ENCODE measurements around the gene PDAP1. TPM values are rescaled to one million over a fixed set of nuclear protein-coding genes. Genes with fewer than 3 reads are reported as not detected.

PDAP1 gene
- total and polyA plus RNA-seq, 9 of the 15 experiments (the other 6 are each of a cell fraction or from before 2014, with no cell fraction given): 10.2 to 315 (median 129) TPM

DNA sequence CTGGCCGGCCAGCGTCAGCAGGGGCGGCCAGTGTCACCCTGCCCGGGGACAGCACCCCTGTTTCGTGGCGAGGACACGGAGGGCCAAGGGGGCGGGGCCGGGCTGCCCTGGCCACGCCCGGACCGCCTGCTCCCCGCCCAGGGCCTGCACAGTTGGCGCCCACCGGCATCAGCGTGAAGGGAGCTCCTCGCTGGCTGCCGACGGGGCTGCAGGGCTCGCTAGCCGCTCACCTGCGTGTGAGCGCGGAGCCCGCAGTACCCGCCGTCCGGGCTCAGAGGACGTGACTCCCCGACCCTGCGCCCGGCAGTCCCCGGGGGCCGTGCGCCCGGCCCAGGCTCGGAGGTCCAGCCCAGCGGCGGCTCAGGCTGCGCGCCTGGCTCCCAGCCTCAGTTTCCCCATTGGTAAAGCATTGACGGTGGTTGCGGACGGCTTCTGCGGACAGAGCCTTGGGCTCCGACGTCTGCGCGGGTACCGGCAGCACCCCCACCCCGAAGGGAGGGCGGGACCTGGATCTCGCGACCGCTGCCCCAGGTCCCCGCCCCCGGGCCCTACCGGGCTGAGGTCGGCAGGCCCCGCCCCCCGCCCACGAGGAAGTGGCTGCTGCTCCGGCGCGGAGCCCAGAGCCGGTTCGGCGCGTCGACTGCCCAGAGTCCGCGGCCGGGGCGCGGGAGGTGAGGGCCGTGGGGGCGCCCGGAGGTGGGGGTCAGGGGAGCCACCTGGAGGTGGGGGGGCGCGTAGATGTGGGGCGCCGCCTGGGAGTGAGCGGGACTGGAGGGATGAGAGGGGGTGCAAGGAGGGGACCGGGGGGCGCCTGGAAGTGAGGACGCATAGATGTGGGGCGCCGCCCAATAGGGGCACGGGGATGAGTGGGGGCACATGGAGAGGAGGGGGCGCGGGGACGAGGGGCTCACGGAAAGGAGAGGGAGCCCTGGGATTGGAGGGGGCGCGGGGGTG, 34.0 kb downstream of the PDAP1 start, which contains the start of gene ARPC1B (continued):
- TF ChIP-seq RBFOX2 (IDR thresholded peaks at IDR 0.05; ENCODE audit: low read depth, low read length) (peak; percentile 79), SMAD1 (IDR thresholded peaks at IDR 0.05; ENCODE audit: low read depth, low read length, partially characterized antibody) (no peak), MAFF (IDR thresholded peaks at IDR 0.05; ENCODE audit: low read length) (no peak), CBFA2T3 (IDR thresholded peaks at IDR 0.05) (no peak), MITF (IDR thresholded peaks at IDR 0.05) (no peak), GABPB2 (CRISPR knock-in tag; conservative IDR thresholded peaks at IDR 0.05) (no peak), USF1 (CRISPR knock-in tag; IDR thresholded peaks at IDR 0.05) (no peak), HNRNPH1 (optimal IDR thresholded peaks at IDR 0.05; ENCODE audit: low read depth, low read length) (no peak), SMARCA5 (IDR thresholded peaks at IDR 0.05) (no peak), ARID1B (IDR thresholded peaks at IDR 0.05) (no peak), NCOA4 (IDR thresholded peaks at IDR 0.05; ENCODE audit: partially characterized antibody) (no peak), MLX (CRISPR knock-in tag; conservative IDR thresholded peaks at IDR 0.05) (0 out of 4 replicates have a peak, but pooled peaks of 1 of the 2 experiments have one; percentile 46)
- TF ChIP-seq, protein P1, sequence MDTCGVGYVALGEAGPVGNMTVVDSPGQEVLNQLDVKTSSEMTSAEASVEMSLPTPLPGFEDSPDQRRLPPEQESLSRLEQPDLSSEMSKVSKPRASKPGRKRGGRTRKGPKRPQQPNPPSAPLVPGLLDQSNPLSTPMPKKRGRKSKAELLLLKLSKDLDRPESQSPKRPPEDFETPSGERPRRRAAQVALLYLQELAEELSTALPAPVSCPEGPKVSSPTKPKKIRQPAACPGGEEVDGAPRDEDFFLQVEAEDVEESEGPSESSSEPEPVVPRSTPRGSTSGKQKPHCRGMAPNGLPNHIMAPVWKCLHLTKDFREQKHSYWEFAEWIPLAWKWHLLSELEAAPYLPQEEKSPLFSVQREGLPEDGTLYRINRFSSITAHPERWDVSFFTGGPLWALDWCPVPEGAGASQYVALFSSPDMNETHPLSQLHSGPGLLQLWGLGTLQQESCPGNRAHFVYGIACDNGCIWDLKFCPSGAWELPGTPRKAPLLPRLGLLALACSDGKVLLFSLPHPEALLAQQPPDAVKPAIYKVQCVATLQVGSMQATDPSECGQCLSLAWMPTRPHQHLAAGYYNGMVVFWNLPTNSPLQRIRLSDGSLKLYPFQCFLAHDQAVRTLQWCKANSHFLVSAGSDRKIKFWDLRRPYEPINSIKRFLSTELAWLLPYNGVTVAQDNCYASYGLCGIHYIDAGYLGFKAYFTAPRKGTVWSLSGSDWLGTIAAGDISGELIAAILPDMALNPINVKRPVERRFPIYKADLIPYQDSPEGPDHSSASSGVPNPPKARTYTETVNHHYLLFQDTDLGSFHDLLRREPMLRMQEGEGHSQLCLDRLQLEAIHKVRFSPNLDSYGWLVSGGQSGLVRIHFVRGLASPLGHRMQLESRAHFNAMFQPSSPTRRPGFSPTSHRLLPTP (IDR thresholded peaks at IDR 0.05; ENCODE audit: borderline replicate concordance, extremely low read depth, insufficient read length): no peak
- TF ChIP-seq, protein P2, sequence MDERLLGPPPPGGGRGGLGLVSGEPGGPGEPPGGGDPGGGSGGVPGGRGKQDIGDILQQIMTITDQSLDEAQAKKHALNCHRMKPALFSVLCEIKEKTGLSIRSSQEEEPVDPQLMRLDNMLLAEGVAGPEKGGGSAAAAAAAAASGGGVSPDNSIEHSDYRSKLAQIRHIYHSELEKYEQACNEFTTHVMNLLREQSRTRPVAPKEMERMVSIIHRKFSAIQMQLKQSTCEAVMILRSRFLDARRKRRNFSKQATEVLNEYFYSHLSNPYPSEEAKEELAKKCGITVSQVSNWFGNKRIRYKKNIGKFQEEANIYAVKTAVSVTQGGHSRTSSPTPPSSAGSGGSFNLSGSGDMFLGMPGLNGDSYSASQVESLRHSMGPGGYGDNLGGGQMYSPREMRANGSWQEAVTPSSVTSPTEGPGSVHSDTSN (CRISPR knock-in tag; IDR thresholded peaks at IDR 0.05; ENCODE audit: low read depth): no peak
- TF ChIP-seq, protein P2 (tag; conservative IDR thresholded peaks at IDR 0.05; ENCODE audit: low read depth): no peak

All from K562 (cell line).